HG03521 (cell line): ENCODE data around the gene SCNN1G.
A peak's percentile ranks its signal among the peaks of the same experiment; 100 is the strongest.

Experiments
- ATAC-seq: cut with Tn5 transposase; IDR thresholded peaks from one replicate; pipeline ENCODE4 v1.9.1; 2021; ENCODE audit warnings: mild to moderate bottlenecking, moderate library complexity; ENCODE audit not compliant: unreplicated experiment

The SCNN1G gene

GRCh38 chr16:23152386-23153178 is 30.0 kb upstream of the SCNN1G start:
- no peak for ATAC-seq

- no peak for ATAC-seq
Measured at GRCh38 chr16:23155445-23156049, 27.0 kb upstream of the SCNN1G start.

- no peak for ATAC-seq
Measured at GRCh38 chr16:23156110-23156509, 26.4 kb upstream of the SCNN1G start.

GRCh38 chr16:23156946-23157460 is 25.5 kb upstream of the SCNN1G start:
- ATAC-seq: no peak

- no peak for ATAC-seq
Measured at GRCh38 chr16:23158114-23158513, 24.4 kb upstream of the SCNN1G start.

GRCh38 chr16:23160082-23160481 is 22.5 kb upstream of the SCNN1G start:
- ATAC-seq: no peak

GRCh38 chr16:23160574-23160973 is 22.0 kb upstream of the SCNN1G start:
- ATAC-seq: no peak

GRCh38 chr16:23163921-23164320 is 18.6 kb upstream of the SCNN1G start:
- ATAC-seq: no peak

- ATAC-seq: no peak
Measured at GRCh38 chr16:23164736-23165135, 17.8 kb upstream of the SCNN1G start.

- no peak for ATAC-seq
Measured at GRCh38 chr16:23172583-23172982, 10.0 kb upstream of the SCNN1G start.

GRCh38 chr16:23172994-23173393 is 9.6 kb upstream of the SCNN1G start:
- ATAC-seq: no peak

GRCh38 chr16:23174622-23175021 is 7.9 kb upstream of the SCNN1G start:
- ATAC-seq: no peak

GRCh38 chr16:23175651-23176050 is 6.9 kb upstream of the SCNN1G start:
- ATAC-seq: no peak

GRCh38 chr16:23181506-23181905 is 1.0 kb upstream of the SCNN1G start:
- ATAC-seq: no peak

GRCh38 chr16:23182206-23182678 is 303 bp upstream of the SCNN1G start:
- ATAC-seq: peak; percentile 95

GRCh38 chr16:23183543-23183862 is 958 bp downstream of the SCNN1G start:
- ATAC-seq: no peak

- no peak for ATAC-seq
Measured at GRCh38 chr16:23185656-23186055, 3.1 kb downstream of the SCNN1G start.

GRCh38 chr16:23186171-23186570 is 3.6 kb downstream of the SCNN1G start:
- no peak for ATAC-seq

GRCh38 chr16:23187341-23187740 is 4.8 kb downstream of the SCNN1G start:
- ATAC-seq: no peak

GRCh38 chr16:23188911-23189310 is 6.4 kb downstream of the SCNN1G start:
- no peak for ATAC-seq

GRCh38 chr16:23194497-23195221 is 12.1 kb downstream of the SCNN1G start:
- ATAC-seq: no peak
